Large intestine (tissue), 12 donors: ENCODE measurements around the gene ARL14EP. TPM values are rescaled to one million over a fixed set of nuclear protein-coding genes. Genes with fewer than 3 reads are reported as not detected.

Experiments used
- DNase-seq, 2 donors: peaks; one replicate each; pipeline versions ENCODE4 v3.0.0 to v3.0.0-alpha.2; 2013
- H3K27ac ChIP-seq: one replicate; pipeline ENCODE4 v1.5.1; 2013; ENCODE audit warnings: low read length
- H3K27me3 ChIP-seq: 2 replicates; pipeline ENCODE4 v1.6.1; 2013; ENCODE audit warnings: low read length; ENCODE audit not compliant: control insufficient read depth, insufficient read depth
- H3K36me3 ChIP-seq: 2 replicates; pipeline ENCODE4 v1.6.1; 2013; ENCODE audit warnings: low read length; ENCODE audit not compliant: control insufficient read depth, insufficient read depth
- H3K4me1 ChIP-seq: one replicate; pipeline ENCODE4 v1.6.1; 2013; ENCODE audit warnings: low read length; ENCODE audit not compliant: control insufficient read depth, insufficient read depth
- H3K4me3 ChIP-seq: one replicate; pipeline ENCODE4 v1.5.1; 2013; ENCODE audit warnings: low read length
- H3K9me3 ChIP-seq: one replicate; pipeline ENCODE4 v1.6.1; 2013; ENCODE audit warnings: mild to moderate bottlenecking, low read depth, low read length, moderate library complexity; ENCODE audit not compliant: control insufficient read depth
- WGBS: methylation state at CpG from one replicate; pipeline ENCODE4 v1.1.5; 2013; ENCODE audit warnings: low lambda C conversion rate; ENCODE audit not compliant: insufficient coverage; 5-methylcytosine and 5-hydroxymethylcytosine counted together
- long read RNA-seq, 11 donors: transcript quantifications; one replicate each; lab custom pipeline, GENCODE V29; 2026
- polyA plus RNA-seq: library from polyadenylated mRNA; unstranded; fragments of 120-200 nt; gene quantifications from one replicate; pipeline ENCODE4 v1.2.1, GENCODE V29; 2013

ARL14EP gene
- polyA plus RNA-seq = 26.3 TPM
- long read RNA-seq, donor 1, transcript ARL14EP-201 (4 exons, 2,430 nt) = major isoform, 8 of 21 reads
- long read RNA-seq, donor 1, partial matches to known transcripts = 12 of 21 reads
- long read RNA-seq, donor 1, other reads (novel, unspliced or antisense) = 0 of 21 reads
- long read RNA-seq, donor 2, transcript ARL14EP-201 (4 exons, 2,430 nt) = major isoform, 18 of 42 reads
- long read RNA-seq, donor 2, partial matches to known transcripts = 21 of 42 reads
- long read RNA-seq, donor 2, other reads (novel, unspliced or antisense) = 0 of 42 reads
- long read RNA-seq, donor 3 = 0 reads
- long read RNA-seq, donor 4, transcript ARL14EP-201 (4 exons, 2,430 nt) = major isoform, 6 of 7 reads
- long read RNA-seq, donor 4, partial matches to known transcripts = 0 of 7 reads
- long read RNA-seq, donor 4, other reads (novel, unspliced or antisense) = 0 of 7 reads
- long read RNA-seq, donor 5, transcript ARL14EP-201 (4 exons, 2,430 nt) = major isoform, 10 of 10 reads
- long read RNA-seq, donor 5, partial matches to known transcripts = 0 of 10 reads
- long read RNA-seq, donor 5, other reads (novel, unspliced or antisense) = 0 of 10 reads
- long read RNA-seq, donor 6, transcript ARL14EP-203 (2 exons, 587 nt) = minor isoform, 7 of 21 reads
- long read RNA-seq, donor 6, transcript ARL14EP-201 (4 exons, 2,430 nt) = major isoform, 14 of 21 reads
- long read RNA-seq, donor 6, partial matches to known transcripts = 0 of 21 reads
- long read RNA-seq, donor 6, other reads (novel, unspliced or antisense) = 0 of 21 reads
- long read RNA-seq, donor 7, partial matches to known transcripts = 0 of 3 reads
- long read RNA-seq, donor 7, other reads (novel, unspliced or antisense) = 0 of 3 reads
- long read RNA-seq, donor 8, transcript ARL14EP-201 (4 exons, 2,430 nt) = major isoform, 10 of 15 reads
- long read RNA-seq, donor 8, partial matches to known transcripts = 0 of 15 reads
- long read RNA-seq, donor 8, other reads (novel, unspliced or antisense) = 0 of 15 reads
- long read RNA-seq, donor 9, transcript ARL14EP-201 (4 exons, 2,430 nt) = major isoform, 10 of 12 reads
- long read RNA-seq, donor 9, partial matches to known transcripts = 0 of 12 reads
- long read RNA-seq, donor 9, other reads (novel, unspliced or antisense) = 0 of 12 reads
- long read RNA-seq, donor 10, transcript ARL14EP-201 (4 exons, 2,430 nt) = major isoform, 6 of 11 reads
- long read RNA-seq, donor 10, partial matches to known transcripts = 0 of 11 reads
- long read RNA-seq, donor 10, other reads (novel, unspliced or antisense) = 0 of 11 reads
- long read RNA-seq, donor 11, transcript ARL14EP-201 (4 exons, 2,430 nt) = major isoform, 6 of 7 reads
- long read RNA-seq, donor 11, partial matches to known transcripts = 0 of 7 reads
- long read RNA-seq, donor 11, other reads (novel, unspliced or antisense) = 0 of 7 reads

GRCh38 chr11:30322826-30323710 is at the start of gene ARL14EP:
ARL14EP (plus strand) TSS chr11:30323104; CDS start chr11:30330949, 7,845 bp downstream.
- Histone ChIP-seq H3K36me3 (no peaks in the 10 kb centered on the region), H3K4me1 (no peaks in the 10 kb centered on the region), H3K4me3 (peak within 1 kb of the TSS; percentile 68), H3K27me3 (peaks cover 9% of the 10 kb centered on the region), H3K9me3 (no peaks in the 10 kb centered on the region), H3K27ac (peak within 1 kb of the TSS; percentile 68)
- WGBS = no CpG with 5 or more reads among the region's 51 CpGs
- DNase-seq = peak; percentile 94 to 96

- no peak for DNase-seq
- Histone ChIP-seq H3K9me3 (no peaks in the 10 kb centered on the region), H3K4me3 (no peak overlapping the region), H3K4me1 (no peaks in the 10 kb centered on the region), H3K36me3 (no peaks in the 10 kb centered on the region), H3K27me3 (no peaks in the 10 kb centered on the region), H3K27ac (no peak overlapping the region)
These were observed 45.7 kb upstream of the ARL14EP start for GRCh38 chr11:30277176-30277575.

GRCh38 chr11:30279796-30280195 is 43.1 kb upstream of the ARL14EP start:
- no peak for DNase-seq
- Histone ChIP-seq H3K4me3 (no peak overlapping the region), H3K4me1 (no peaks in the 10 kb centered on the region), H3K27ac (no peak overlapping the region), H3K36me3 (no peaks in the 10 kb centered on the region), H3K27me3 (no peaks in the 10 kb centered on the region), H3K9me3 (no peaks in the 10 kb centered on the region)
- no CpG with 5 or more reads among the region's 2 CpGs for WGBS

- H3K9me3 ChIP-seq = no peaks in the 10 kb centered on the region
- no peak overlapping the region for H3K4me3 ChIP-seq
- H3K27ac ChIP-seq = no peak overlapping the region
- H3K27me3 ChIP-seq = no peaks in the 10 kb centered on the region
- no CpG with 5 or more reads among the region's 7 CpGs for WGBS
- no peaks in the 10 kb centered on the region for H3K36me3 ChIP-seq
- no peaks in the 10 kb centered on the region for H3K4me1 ChIP-seq
- DNase-seq = no peak
These were observed 41.2 kb upstream of the ARL14EP start for GRCh38 chr11:30281476-30282288.

- no CpG with 5 or more reads among the region's 3 CpGs for WGBS
- no peak for DNase-seq
- Histone ChIP-seq H3K27me3 (no peaks in the 10 kb centered on the region), H3K4me3 (no peak overlapping the region), H3K9me3 (no peaks in the 10 kb centered on the region), H3K36me3 (no peaks in the 10 kb centered on the region), H3K27ac (no peak overlapping the region), H3K4me1 (no peaks in the 10 kb centered on the region)
These were observed 40.6 kb upstream of the ARL14EP start for GRCh38 chr11:30282289-30282631.

- H3K27ac ChIP-seq = no peak overlapping the region
- H3K9me3 ChIP-seq = no peaks in the 10 kb centered on the region
- H3K36me3 ChIP-seq = no peaks in the 10 kb centered on the region
- no peaks in the 10 kb centered on the region for H3K27me3 ChIP-seq
- H3K4me1 ChIP-seq = no peaks in the 10 kb centered on the region
- H3K4me3 ChIP-seq = no peak overlapping the region
- no peak for DNase-seq
- WGBS = 94% methylated on average over 3 of the region's 3 CpGs
These were observed 38.1 kb upstream of the ARL14EP start for GRCh38 chr11:30284836-30285235.

- no peaks in the 10 kb centered on the region for H3K4me1 ChIP-seq
- WGBS = 100% methylated on average over 1 of the region's 3 CpGs
- no peak overlapping the region for H3K27ac ChIP-seq
- H3K4me3 ChIP-seq = no peak overlapping the region
- no peaks in the 10 kb centered on the region for H3K27me3 ChIP-seq
- H3K36me3 ChIP-seq = no peaks in the 10 kb centered on the region
- H3K9me3 ChIP-seq = no peaks in the 10 kb centered on the region
- DNase-seq = no peak
These were observed 37.3 kb upstream of the ARL14EP start for GRCh38 chr11:30285416-30286121.

GRCh38 chr11:30291331-30291730 is 31.6 kb upstream of the ARL14EP start:
- no peaks in the 10 kb centered on the region for H3K27me3 ChIP-seq
- 50% methylated on average over 2 of the region's 4 CpGs for WGBS
- H3K4me1 ChIP-seq = no peaks in the 10 kb centered on the region
- DNase-seq = no peak
- no peak overlapping the region for H3K27ac ChIP-seq
- H3K9me3 ChIP-seq = no peaks in the 10 kb centered on the region
- H3K36me3 ChIP-seq = no peaks in the 10 kb centered on the region
- H3K4me3 ChIP-seq = no peak overlapping the region
